ENCODE measurements around the gene MIDN. TPM values are rescaled to one million over a fixed set of nuclear protein-coding genes. Genes with fewer than 3 reads are reported as not detected.
A peak's percentile ranks its signal among the peaks of the same experiment; 100 is the strongest.

Gene MIDN
- total RNA-seq, 1 experiment from 2014 or later = 125 TPM

DNA sequence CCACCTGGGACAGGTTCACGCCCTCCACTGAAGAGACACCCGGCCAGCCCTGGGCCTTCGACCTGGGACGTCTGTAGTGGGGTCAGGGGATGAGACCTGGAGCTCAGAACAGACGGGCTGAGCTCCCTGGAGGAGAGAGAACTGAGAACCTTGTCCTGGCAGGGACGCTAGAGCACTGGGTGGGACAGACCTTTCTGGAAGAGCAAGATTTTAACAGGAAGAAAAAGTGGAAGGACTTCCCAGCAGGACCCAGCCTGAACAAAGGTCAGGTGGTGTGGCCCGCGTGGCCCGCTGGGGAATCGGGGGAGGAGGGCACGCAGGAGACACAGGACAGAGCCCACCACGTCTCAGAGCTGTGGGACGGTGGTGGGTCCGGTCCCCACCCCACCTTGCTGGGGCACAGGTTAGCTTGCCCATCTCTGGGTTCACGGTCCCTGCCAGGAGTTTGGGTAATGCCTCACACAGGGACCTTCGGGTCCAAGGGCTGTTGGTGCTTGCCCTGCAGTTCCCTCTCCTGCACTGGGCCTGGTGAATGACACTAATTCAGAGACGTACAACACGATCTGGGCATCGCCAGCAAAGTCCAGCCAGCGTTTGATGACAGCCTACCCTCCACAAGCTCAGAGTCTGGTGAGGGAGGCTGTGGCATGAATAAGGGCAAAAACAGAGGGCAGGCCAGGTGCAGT lies 36.1 kb downstream of the MIDN start:
- H3K27me3 Mint-ChIP-seq (ENCODE audit: insufficient read depth, unreplicated experiment) = no peaks in the 10 kb centered on the region

DNA sequence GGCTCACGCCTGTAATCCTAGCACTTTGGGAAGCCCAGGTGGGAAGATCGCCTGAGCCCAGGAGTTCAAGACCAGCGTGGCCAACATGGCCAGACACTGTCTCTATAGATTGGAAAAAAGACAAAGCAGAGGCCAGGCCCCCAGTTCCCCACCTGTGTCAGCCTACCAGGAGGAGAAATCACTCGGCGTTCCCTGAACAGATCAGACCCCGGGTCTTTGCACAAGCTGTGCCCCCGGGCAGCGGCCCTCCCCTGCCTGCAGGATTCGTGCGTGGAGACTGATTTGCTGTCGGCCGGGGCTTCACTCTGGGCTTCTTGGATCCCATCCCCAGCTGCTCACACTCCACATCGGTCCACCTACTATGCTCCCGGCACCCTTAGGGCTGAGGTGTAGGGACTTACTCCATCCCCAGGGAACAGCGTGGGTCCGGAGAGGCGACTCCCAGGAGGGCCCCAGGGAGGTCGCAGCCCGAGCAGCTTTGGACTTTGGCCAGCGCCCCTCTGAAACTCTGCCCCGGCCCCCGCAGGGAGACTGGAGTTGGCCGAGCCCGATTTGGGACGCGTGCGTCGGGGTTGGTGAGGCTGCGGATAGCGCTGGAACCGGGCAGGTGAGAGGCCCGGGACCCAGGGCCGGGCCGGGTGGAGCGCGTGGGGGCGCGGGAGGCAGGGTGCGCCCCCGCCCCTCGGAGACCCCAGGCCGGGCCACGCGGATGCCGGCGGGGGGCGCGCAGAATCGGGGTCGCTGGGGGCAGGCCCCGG lies 36.8 kb downstream of the MIDN start:
- Mint-ChIP-seq H3K36me3 (ENCODE audit: insufficient read depth, unreplicated experiment) (peaks cover 13% of the 10 kb centered on the region), H3K27ac (ENCODE audit: unreplicated experiment) (peak overlapping the region; percentile 84), H3K4me1 (ENCODE audit: low read depth, unreplicated experiment) (peaks cover 12% of the 10 kb centered on the region), H3K9me3 (ENCODE audit: unreplicated experiment) (no peaks in the 10 kb centered on the region), H3K27me3 (ENCODE audit: insufficient read depth, unreplicated experiment) (no peaks in the 10 kb centered on the region), H3K4me3 (ENCODE audit: unreplicated experiment) (peak overlapping the region; percentile 71)
- intact Hi-C loops (cut with micrococcal nuclease; ENCODE audit: unreplicated experiment) = loop anchor here (1.0 kb wide), 1 partner anchor 23 kb away; no protein-coding TSS in a partner anchor
- ChIA-PET CTCF (interaction anchor here (1.0 to 1.1 kb wide), 2 partner anchors 31 to 41 kb away, joined by 4 to 5 read pairs; no protein-coding TSS in a partner anchor), POLR2A (interaction anchor here (2.1 to 2.2 kb wide), 2 partner anchors 10 to 16 kb away, joined by 9 to 11 read pairs; partner anchors contain the start of genes CIRBP and FAM174C)
- BruUV-seq (replicated peaks) = no TSS peak
- H3K9me3 ChIP-seq = no peaks in the 10 kb centered on the region
- H3K27me3 ChIP-seq (replicated peaks; ENCODE audit: control insufficient read depth, insufficient read depth, low read length) = no peaks in the 10 kb centered on the region
- H3K4me3 ChIP-seq (ENCODE audit: low read depth, low read length) = peak overlapping the region; percentile 24
- no peak for TF ChIP-seq CTCF (IDR thresholded peaks at IDR 0.05; ENCODE audit: insufficient read depth in 1 of 2, low read depth in 1 of 2, low read length in 1 of 2, severe bottlenecking in 1 of 2, unreplicated experiment in 1 of 2)
- no peaks in the 10 kb centered on the region; the same call in 1 of the 2 replicates for H3K36me3 ChIP-seq (ENCODE audit: control insufficient read depth, insufficient read depth, low read length)
- H3K4me1 ChIP-seq = peaks cover 41% of the 10 kb centered on the region
- no peak for DNase-seq

More for the DNA sequence above, 36.1 kb downstream of the MIDN start:
- peak; percentile 60 to 74 for DNase-seq
- Histone ChIP-seq H3K36me3 (ENCODE audit: control insufficient read depth, insufficient read depth, low read length) (no peaks in the 10 kb centered on the region; the same call in 1 of the 2 replicates), H3K9me3 (no peaks in the 10 kb centered on the region), H3K4me1 (peaks cover 41% of the 10 kb centered on the region), H3K27me3 (replicated peaks; ENCODE audit: control insufficient read depth, insufficient read depth, low read length) (no peaks in the 10 kb centered on the region), H3K4me3 (ENCODE audit: low read depth, low read length) (no peak overlapping the region)
- ChIA-PET POLR2A (interaction anchor here (0.5 to 2.2 kb wide), 4 partner anchors 9 to 18 kb away, joined by 3 to 11 read pairs (median 8); partner anchors contain the start of genes CIRBP and FAM174C), CTCF (interaction anchor here (1.0 to 1.5 kb wide), 3 partner anchors 16 to 40 kb away, joined by 4 to 6 read pairs (median 5); partner anchors contain the start of gene CIRBP)
- no TSS peak for BruUV-seq (replicated peaks)
- H3K27ac Mint-ChIP-seq (ENCODE audit: unreplicated experiment) = peak overlapping the region; percentile 84
- H3K4me3 Mint-ChIP-seq (ENCODE audit: unreplicated experiment) = peak overlapping the region; percentile 71
- peaks cover 18% of the 10 kb centered on the region for H3K36me3 Mint-ChIP-seq (ENCODE audit: insufficient read depth, unreplicated experiment)
- H3K4me1 Mint-ChIP-seq (ENCODE audit: low read depth, unreplicated experiment) = peaks cover 18% of the 10 kb centered on the region
- intact Hi-C loops (cut with micrococcal nuclease; ENCODE audit: unreplicated experiment) = loop anchor here (1.0 kb wide), 1 partner anchor 24 kb away; no protein-coding TSS in a partner anchor
- TF ChIP-seq CTCF (IDR thresholded peaks at IDR 0.05; ENCODE audit: insufficient read depth in 1 of 2, low read depth in 1 of 2, low read length in 1 of 2, severe bottlenecking in 1 of 2, unreplicated experiment in 1 of 2) = no peak
- no peaks in the 10 kb centered on the region for H3K9me3 Mint-ChIP-seq (ENCODE audit: unreplicated experiment)

DNA sequence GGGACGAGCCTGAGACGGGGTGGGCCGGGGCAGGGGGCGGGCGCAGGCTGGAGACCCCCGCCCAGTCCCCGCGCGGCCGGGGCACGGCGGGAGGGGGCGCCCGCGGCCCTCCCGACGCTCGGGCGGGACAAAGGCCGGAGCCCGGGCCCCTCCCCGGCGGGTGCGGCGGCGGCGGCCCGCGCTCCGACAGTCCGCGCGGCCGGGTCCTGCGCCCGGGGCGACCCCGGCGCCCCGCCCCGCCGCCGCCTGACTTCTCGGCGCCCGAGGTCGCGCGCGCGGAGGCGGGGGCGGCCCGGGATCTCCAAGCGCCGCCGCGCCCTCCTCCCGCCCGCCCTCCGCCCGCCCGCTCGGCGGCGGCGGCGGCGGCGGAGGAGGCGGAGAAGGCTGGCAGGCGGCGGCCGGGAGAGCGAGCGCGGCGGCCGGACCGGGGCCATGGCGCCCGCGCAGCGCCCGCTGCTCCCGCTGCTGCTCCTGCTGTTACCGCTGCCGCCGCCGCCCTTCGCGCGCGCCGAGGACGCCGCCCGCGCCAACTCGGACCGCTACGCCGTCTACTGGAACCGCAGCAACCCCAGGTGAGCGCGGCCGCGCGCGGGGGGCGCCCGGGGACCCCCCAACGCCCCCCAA lies 37.5 kb downstream of the MIDN start, which contains the start of gene EFNA2:
EFNA2 (plus strand) TSS at position 137 of the 624 bp plus-strand sequence; CDS start at position 433, 296 bp downstream.
- peaks cover 13% of the 10 kb centered on the region for H3K36me3 Mint-ChIP-seq (ENCODE audit: insufficient read depth, unreplicated experiment)
- H3K9me3 Mint-ChIP-seq (ENCODE audit: unreplicated experiment) = no peaks in the 10 kb centered on the region
- H3K27me3 ChIP-seq (replicated peaks; ENCODE audit: control insufficient read depth, insufficient read depth, low read length) = no peaks in the 10 kb centered on the region
- BruUV-seq (replicated peaks) = no TSS peak
- H3K27me3 Mint-ChIP-seq (ENCODE audit: insufficient read depth, unreplicated experiment) = no peaks in the 10 kb centered on the region
- ChIA-PET CTCF (no interaction called here), POLR2A (interaction anchor here (2.1 kb wide), 1 partner anchor 17 kb away, joined by 11 read pairs; the partner anchor contains the start of gene CIRBP)
- peaks cover 43% of the 10 kb centered on the region for H3K4me1 ChIP-seq
- peak within 1 kb of the TSS; percentile 72 for H3K4me3 ChIP-seq (ENCODE audit: low read depth, low read length)
- no peaks in the 10 kb centered on the region for H3K36me3 ChIP-seq (ENCODE audit: control insufficient read depth, insufficient read depth, low read length)
- no peak for TF ChIP-seq CTCF (IDR thresholded peaks at IDR 0.05; ENCODE audit: insufficient read depth in 1 of 2, low read depth in 1 of 2, low read length in 1 of 2, severe bottlenecking in 1 of 2, unreplicated experiment in 1 of 2)
- H3K4me1 Mint-ChIP-seq (ENCODE audit: low read depth, unreplicated experiment) = peaks cover 8% of the 10 kb centered on the region
- intact Hi-C loops (cut with micrococcal nuclease; ENCODE audit: unreplicated experiment) = no loop called here
- H3K27ac Mint-ChIP-seq (ENCODE audit: unreplicated experiment) = peak within 1 kb of the TSS; percentile 84
- no peak for DNase-seq
- H3K9me3 ChIP-seq = no peaks in the 10 kb centered on the region
- peak within 1 kb of the TSS; percentile 80 for H3K4me3 Mint-ChIP-seq (ENCODE audit: unreplicated experiment)

All from Caco-2 (cell line).